HG02610 (cell line): ENCODE measurements around the gene ZBTB14.

Source experiments
- ATAC-seq: cut with Tn5 transposase; IDR thresholded peaks from one replicate; pipeline ENCODE4 v1.9.1; 2021; ENCODE audit warnings: mild to moderate bottlenecking, moderate library complexity; ENCODE audit not compliant: unreplicated experiment

Gene ZBTB14

DNA sequence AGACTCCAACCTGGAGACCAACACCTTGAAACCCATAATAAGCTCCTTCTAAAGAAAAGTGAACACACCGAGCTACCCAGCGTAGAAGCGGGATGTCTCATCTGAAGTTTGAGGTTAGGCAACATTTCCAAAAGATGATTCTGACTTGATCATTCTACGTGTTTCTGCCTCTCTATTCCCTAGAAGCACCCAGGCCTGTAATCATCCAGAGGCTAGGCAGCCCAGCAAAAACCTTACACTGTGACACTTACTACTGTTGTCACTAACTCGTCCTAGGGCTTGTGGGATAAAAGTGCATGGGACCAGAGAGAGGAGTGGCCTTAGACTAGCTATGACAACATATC lies 1.4 kb downstream of the ZBTB14 start:
- no peak for ATAC-seq

DNA sequence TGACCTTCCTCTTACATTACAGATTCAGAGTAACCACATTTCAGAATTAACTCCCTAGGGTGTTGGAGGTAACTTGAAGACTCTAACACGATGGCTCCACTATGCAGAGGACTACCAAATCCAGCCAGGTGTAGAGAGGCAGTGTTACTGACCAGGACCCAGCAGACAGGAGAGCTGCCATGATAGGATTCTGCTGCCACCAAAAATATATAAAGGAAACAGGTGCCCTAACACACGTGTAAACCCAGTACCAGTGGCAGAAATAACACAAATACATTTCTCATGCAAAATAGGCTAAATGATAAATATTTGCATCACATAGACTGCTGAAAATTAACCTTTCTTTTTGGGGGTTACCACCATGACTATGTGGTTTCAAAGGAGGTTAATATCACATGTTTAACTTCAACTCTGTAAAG lies 7.0 kb downstream of the ZBTB14 start:
- ATAC-seq, result peak; percentile 76

DNA sequence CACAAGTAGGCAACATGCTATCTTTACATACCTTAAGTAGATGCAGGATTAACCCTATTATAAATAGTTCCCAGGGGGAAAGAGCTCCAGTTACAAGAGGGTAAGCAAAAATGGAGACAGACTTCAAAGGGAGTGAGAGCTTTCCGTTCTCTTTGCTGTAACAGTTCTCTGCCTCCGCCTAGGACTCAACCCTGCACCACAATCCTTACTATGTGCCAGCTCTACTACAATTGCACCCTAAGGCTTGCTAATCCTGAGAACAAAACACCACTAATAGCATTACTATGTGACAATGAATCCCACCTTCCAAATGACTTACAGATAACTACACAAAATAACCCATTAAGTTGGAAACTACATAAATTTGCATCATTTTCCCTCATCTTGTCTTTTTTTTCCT lies 7.7 kb downstream of the ZBTB14 start:
- no peak for ATAC-seq

DNA sequence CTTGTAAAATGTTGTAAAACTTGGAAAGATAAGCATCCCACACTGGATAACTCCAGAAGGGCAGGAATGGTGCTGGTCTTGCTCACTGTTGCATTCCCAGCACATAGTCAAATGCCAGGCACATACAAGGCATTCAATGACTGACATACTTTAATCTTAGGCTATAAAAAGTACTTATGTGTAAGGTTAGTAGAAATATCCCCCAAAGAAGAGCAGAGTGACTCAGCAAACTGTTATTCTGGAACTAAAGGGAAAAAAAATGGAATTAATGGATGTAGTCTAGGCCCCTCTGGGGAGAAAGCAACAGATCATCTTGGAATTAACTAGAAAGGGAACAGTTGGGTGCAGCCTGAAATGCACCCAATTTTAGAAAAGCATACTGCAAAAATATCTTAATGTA lies 9.0 kb downstream of the ZBTB14 start:
- ATAC-seq, result no peak

DNA sequence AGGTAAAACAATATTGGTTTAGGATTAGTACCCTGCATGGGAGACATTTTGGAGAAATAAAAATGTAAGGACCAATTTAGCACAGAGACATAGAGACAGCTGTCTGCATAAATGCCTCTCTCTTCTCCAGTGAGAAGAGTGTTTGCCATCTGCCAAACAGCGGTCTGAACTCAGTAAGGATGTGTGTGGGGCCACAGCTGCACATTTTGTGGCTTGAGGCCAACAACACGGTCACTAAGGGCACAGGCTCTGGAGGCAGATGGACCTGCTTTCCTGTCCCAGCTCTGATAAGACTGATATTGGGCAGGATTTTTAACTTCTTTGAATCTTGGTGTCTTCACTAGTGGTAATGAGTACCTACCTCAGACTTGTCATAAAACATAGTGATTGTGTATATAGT lies 10.2 kb downstream of the ZBTB14 start:
- no peak for ATAC-seq

DNA sequence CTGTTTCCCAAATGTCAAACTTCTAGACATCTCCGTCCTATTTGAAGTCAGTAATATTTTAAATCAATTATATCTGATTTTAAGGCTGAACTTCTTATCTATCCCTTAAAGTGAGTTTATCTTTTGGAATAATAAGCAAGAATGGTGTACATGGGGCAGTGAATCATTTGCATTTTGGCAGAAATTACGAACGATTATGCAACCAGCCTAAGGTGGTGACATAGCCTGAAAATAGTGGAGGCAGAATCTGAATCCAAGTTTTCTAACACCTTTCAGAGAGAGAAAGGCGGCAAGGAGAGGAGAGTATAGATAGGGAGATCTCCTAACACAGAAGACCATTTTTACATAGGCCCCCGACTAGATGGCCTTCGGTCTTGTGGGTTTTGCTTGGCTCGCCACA lies 10.7 kb downstream of the ZBTB14 start:
- ATAC-seq, result no peak

DNA sequence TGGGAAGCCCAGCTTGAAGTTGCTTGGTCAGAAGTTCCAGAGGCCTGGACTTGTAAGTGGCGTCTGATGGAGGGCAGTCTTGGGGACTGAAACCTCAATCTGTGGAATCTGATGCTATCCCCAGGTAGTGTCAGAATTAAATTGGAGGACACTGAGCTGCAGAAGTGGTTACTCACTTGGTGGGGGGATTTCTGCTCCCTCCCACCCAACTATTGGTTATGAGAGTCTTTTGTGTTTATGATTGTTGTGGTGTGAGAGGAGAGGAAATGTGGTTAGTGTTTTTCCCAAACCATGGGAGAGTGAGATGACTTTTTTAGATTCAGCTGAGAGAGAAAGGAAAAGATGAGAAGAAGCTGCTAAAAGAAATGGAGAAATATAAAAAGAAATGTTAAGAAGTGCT lies 12.8 kb downstream of the ZBTB14 start:
- ATAC-seq, result no peak

DNA sequence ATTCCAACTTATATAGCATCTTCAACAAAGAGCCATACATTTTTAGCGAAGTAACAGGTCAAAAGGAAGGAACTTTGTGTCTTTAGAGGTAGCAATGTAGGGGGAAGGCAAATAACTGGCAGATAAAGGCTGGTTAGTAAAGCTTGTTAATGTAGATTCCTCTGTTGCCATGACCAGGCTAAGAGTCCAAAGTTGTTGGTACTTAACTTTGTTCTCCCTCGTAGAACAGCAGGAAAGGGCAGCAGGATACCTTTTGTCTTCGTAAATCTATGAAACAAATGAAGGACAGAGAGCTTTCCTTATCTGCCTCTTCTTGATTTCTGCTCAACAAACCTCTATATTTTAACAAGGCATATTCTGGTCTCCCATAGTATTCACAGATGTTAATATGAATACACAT lies 18.6 kb downstream of the ZBTB14 start:
- ATAC-seq, result no peak

DNA sequence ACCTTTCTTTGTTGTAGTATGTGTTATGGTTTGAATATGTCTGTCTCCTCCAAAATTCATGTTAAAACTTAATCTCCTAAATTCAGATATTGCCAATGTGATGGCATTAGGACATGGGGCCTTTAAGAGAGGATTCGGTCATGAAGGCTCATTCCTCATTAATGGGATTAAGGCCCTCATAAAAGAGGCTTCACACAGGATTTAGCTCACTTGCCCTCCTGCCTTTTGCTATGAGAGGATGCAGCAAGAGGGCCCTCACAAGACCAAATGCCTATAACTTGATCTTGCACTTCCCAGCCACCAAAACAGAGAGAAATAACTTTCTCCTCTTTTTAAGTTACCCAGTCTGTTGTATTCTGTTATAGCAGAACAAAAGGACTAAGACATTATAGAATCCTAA lies 19.7 kb downstream of the ZBTB14 start:
- ATAC-seq, result no peak

DNA sequence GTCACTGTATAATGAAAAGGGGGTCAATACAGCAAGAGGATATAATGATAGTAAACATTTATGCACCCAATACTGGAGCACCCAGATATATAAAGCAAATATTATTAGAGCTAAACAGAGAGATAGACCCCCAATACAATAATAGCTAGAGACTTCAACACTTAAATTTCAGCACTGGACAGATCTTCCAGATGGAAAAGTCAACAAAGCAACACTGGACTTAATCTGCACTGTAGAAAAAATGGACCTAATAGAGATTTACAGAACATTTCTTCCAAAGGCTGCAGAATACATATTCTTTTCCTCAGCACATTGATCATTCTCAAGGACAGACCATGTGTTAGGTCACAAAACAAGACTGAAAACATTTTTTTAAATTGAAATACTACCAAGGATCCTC lies 26.7 kb downstream of the ZBTB14 start:
- no peak for ATAC-seq

DNA sequence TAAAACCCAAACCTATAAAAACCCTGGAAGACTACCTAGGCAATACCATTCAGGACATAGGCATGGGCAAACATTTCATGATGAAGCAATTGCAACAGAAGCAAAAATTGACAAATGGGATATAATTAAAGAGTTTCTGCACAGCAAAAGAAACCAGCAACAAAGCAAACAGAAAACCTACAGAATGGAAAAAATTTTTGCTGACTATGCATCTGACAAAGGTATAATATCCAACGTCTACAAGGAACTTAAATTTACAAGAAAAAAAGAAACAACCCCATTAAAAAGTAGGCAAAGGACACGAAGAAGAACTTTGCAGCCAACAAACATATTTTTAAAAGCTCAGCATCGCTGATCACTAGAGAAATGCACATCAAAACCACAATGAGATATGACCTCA lies 28.8 kb downstream of the ZBTB14 start:
- ATAC-seq, result no peak

DNA sequence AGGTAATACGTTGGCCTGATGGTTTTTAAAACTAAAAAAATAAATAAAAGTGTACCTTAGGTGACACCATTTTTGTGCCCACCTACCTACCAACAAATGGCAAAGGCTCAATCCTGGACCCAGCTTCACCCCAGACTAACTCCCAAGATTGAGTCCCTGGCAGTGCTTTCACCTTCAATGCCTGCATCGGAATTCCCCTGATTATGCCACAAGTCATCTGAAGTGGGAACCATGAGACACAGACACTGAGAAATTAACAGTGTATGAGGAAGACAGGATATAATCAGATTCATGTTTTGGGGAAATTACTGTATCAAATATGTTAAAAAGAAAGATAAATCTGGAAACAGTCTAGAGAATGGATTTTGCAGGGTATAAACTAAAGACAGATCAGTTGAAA lies 41.6 kb downstream of the ZBTB14 start:
- ATAC-seq, result no peak

DNA sequence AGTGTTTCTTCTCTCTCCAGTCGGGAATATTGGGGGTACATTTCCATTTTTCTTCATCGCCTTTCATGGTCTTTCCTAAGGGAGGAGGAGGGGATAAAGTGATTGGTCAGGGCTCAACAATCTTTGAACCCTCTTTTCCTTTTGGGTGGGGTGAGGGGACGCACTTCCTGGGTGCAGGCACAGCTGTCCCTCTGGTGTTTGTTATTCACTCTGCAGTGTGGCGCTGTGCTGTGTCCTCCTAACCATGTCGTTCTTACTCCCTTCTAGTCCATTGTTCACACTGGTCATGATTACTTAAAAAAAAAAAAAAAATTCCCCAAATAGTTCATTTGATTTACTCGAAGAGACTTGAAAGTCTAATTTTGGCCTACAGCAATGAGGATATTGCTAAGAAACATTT lies 44.4 kb downstream of the ZBTB14 start:
- no peak for ATAC-seq

DNA sequence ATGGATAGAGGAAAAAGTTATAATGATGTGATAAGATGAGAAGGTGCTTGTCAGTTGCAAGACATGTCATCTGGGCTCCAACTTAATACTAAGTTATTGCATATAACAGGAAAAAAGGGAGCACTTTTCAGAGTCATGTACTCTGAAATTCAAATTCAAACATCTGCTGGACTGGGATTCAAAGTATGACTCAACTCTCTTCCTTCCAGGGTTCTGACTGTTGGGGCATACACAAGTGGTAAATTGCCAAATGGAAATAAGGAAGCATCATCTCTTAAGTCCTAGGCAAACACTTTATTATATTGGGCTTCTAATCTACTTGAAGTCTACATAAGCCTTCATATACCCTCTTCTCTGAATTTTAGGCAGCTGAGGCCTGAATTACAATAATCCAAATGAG lies 44.9 kb downstream of the ZBTB14 start:
- ATAC-seq, result no peak

DNA sequence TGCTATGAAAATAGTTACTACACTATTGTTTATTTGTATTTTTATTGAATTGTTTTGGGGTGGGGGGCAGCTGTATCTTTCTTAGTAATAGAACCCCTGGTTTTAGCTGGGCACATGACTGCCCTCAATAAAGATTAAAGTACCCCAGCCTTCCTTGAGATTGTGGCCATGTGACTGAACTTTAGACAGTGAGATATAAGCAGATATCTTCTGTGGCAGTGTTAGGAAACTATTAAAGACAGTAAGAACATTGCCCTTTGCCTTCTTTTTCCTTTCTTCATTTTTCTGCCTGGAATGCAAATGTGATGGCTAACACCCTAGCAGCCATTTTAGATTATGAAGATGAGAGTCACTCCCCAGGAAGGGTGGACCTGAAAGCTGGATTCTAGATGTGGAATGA lies 50.6 kb downstream of the ZBTB14 start:
- no peak for ATAC-seq

DNA sequence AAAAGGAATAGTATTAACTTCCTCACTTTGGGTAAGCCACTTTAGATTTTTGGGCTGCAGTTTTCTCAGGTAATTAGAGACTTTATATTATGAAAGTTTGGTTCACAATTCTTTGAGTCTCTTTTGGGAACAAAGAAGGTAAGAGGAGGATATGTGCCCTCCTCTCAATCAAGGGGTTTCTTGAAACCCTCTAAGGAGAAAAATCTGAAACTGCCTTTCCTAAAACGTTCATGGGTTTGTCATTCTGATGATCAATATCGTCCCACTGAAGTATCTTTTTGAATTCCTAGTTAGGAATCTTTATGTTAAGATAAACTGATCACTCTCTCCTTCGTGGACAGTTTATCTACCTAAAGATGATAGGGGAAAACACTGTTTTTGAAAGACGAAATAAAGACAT lies 56.1 kb downstream of the ZBTB14 start:
- ATAC-seq, result no peak
